HG02852 (cell line): ENCODE data around the gene SLC25A44.
A peak's percentile ranks its signal among the peaks of the same experiment; 100 is the strongest.

Experiments used
- ATAC-seq: cut with Tn5 transposase; IDR thresholded peaks from one replicate; pipeline ENCODE4 v1.9.1; 2021; ENCODE audit warnings: mild to moderate bottlenecking, moderate library complexity; ENCODE audit not compliant: unreplicated experiment

The SLC25A44 gene

GRCh38 chr1:156193488-156194299, at the start of gene SLC25A44:
Gene SLC25A44, plus strand, starts transcription at chr1:156194104. Its CDS starts 5,744 bp downstream, at chr1:156199848.
- peak; percentile 95 for ATAC-seq

- no peak for ATAC-seq
Measured at GRCh38 chr1:156144742-156145141, 49.2 kb upstream of the SLC25A44 start.

- no peak for ATAC-seq
Measured at GRCh38 chr1:156145650-156146019, 48.3 kb upstream of the SLC25A44 start.

GRCh38 chr1:156146020-156146768, 47.7 kb upstream of the SLC25A44 start:
- ATAC-seq, result no peak

GRCh38 chr1:156146769-156147405, 47.0 kb upstream of the SLC25A44 start:
- ATAC-seq, result no peak

GRCh38 chr1:156148216-156148615, 45.7 kb upstream of the SLC25A44 start:
- ATAC-seq, result no peak

- ATAC-seq, result peak; percentile 58
Measured at GRCh38 chr1:156149374-156150332, 44.3 kb upstream of the SLC25A44 start.

GRCh38 chr1:156150333-156151011, 43.4 kb upstream of the SLC25A44 start:
- no peak for ATAC-seq

GRCh38 chr1:156151093-156151688, 42.7 kb upstream of the SLC25A44 start:
- ATAC-seq, result no peak

- no peak for ATAC-seq
Measured at GRCh38 chr1:156152628-156153027, 41.3 kb upstream of the SLC25A44 start.

GRCh38 chr1:156153362-156153761, 40.5 kb upstream of the SLC25A44 start, which contains the start of gene SEMA4A:
Gene SEMA4A, plus strand, starts transcription at chr1:156153585. Its CDS starts 994 bp downstream, at chr1:156154579.
- ATAC-seq, result no peak

- ATAC-seq, result peak; percentile 41
Measured at GRCh38 chr1:156154317-156154749, 39.6 kb upstream of the SLC25A44 start.

GRCh38 chr1:156155756-156156510, 38.0 kb upstream of the SLC25A44 start:
- ATAC-seq, result no peak

GRCh38 chr1:156157506-156157905, 36.4 kb upstream of the SLC25A44 start:
- ATAC-seq, result no peak

GRCh38 chr1:156157966-156158365, 35.9 kb upstream of the SLC25A44 start:
- ATAC-seq, result no peak

- no peak for ATAC-seq
Measured at GRCh38 chr1:156160000-156160742, 33.7 kb upstream of the SLC25A44 start.

GRCh38 chr1:156160743-156161171, 33.1 kb upstream of the SLC25A44 start:
- ATAC-seq, result no peak
